Heart right ventricle (tissue), 16 donors: ENCODE measurements around the gene NPAS1. TPM values are rescaled to one million over a fixed set of nuclear protein-coding genes. Genes with fewer than 3 reads are reported as not detected.

Experiments used
- ATAC-seq, 8 donors: fragments of 200-7000 bp; cut with Tn5 transposase; one replicate each; pipeline ENCODE4 v1.9.1; 2020; ENCODE audit warnings: mild to moderate bottlenecking in 8 of 8, moderate library complexity in 8 of 8, moderate number of reproducible peaks in 1 of 8
- DNase-seq, 2 donors: peaks; one replicate each; pipeline ENCODE4 v3.0.0-alpha.2; 2020
- H3K27ac ChIP-seq, 10 donors: fragments of 200-600 bp; sonication (generic) in 2 of 10; one replicate each; pipeline versions ENCODE4 v1.5.0 to v1.8.0; 2020 to 2022; ENCODE audit warnings: mild to moderate bottlenecking in 3 of 10
- H3K27me3 ChIP-seq, 7 donors: fragments of 200-600 bp; one replicate each; pipeline ENCODE4 v1.8.0; 2021 to 2022; ENCODE audit warnings: mild to moderate bottlenecking in 2 of 7
- H3K36me3 ChIP-seq, 9 donors: fragments of 200-600 bp; sonication (generic) in 1 of 9; one replicate each; pipeline versions ENCODE4 v1.5.0 to v1.8.0; 2020 to 2022; ENCODE audit warnings: mild to moderate bottlenecking in 2 of 9
- H3K4me1 ChIP-seq, 9 donors: fragments of 200-600 bp; sonication (generic) in 1 of 9; one replicate each; pipeline versions ENCODE4 v1.5.0 to v1.8.0; 2020 to 2022; ENCODE audit warnings: mild to moderate bottlenecking in 4 of 9
- H3K4me3 ChIP-seq, 10 donors: fragments of 200-600 bp; sonication (generic) in 2 of 10; one replicate each; pipeline versions ENCODE4 v1.5.0 to v1.8.0; 2020 to 2022; ENCODE audit warnings: mild to moderate bottlenecking in 7 of 10, moderate library complexity in 2 of 10
- H3K9me3 ChIP-seq, 11 donors: fragments of 200-600 bp in 10 of 11; sonication (generic) in 2 of 11; one replicate each; pipeline versions ENCODE4 v1.5.0 to v1.8.0; 2013 to 2022; ENCODE audit warnings: mild to moderate bottlenecking in 2 of 11, control low read depth in 1 of 11, moderate library complexity in 1 of 11
- CTCF ChIP-seq, 9 donors: fragments of 200-600 bp; sonication (generic) in 2 of 9; IDR thresholded peaks; one replicate each; pipeline versions ENCODE4 v1.5.0 to v1.8.0; 2021 to 2022; ENCODE audit warnings: antibody characterized with exemption in 9 of 9, mild to moderate bottlenecking in 5 of 9, moderate library complexity in 1 of 9
- WGBS, 2 donors: extraction: QIAGEN DNeasy Blood & Tissue Kit; methylation state at CpG; one replicate each; pipeline ENCODE4 v1.1.7; 2013; ENCODE audit warnings: inconsistent platforms in 1 of 2; 5-methylcytosine and 5-hydroxymethylcytosine counted together
- intact Hi-C, 10 donors: fragments of 100-400 bp; cut with DNase I; formaldehyde crosslinking; loops; one replicate each; pipeline versions ENCODE4 v1.11.1 to v1.14.2; 2022
- polyA plus RNA-seq, 2 donors: library from polyadenylated mRNA; stranded (reverse); fragments of 200-250 nt; gene quantifications; one replicate each; pipeline ENCODE4 v1.2.3, GENCODE V29; 2013
- total RNA-seq, 10 donors: library from RNA; stranded (reverse); fragmentation: NEBNext Ultra II Directional in 3 of 10; extraction: Animal tissue kit (Norgen Biotek cat#: 25700) in 3 of 10; gene quantifications; one replicate each; pipeline versions ENCODE4 v1.2.1 to v1.2.4, GENCODE V29; 2021 to 2023
- donor health status: Arrhythmogenic right ventricular cardiomyopathy.
- donor health status: ischemic (EF 13 %, LVEDD 7.1; RV severe dilation, severe dysfunction).
- donor health status: healthy with polysubstance abuse.
- donor health status: DM: no; HTN: yes; CAD: no.
- donor health status: DM: no; HTN: no; CAD: no.
- donor health status: ischemic (EF 25% LVEDD 6.9; RV normal size, moderate dysfunction).
- donor health status: ischemic (EF 25% LVEDD 5.7; RV mildly dilated, moderate dysfunction).
- donor health status: healthy.
- donor health status: DM: yes; HTN: yes; CAD: no.
- donor health status: Ischemic cardiomyopathy.
- donor health status: ischemic (EF 35%, LVEDD 5.7; RV mildly dilated, moderate dysfunction).
- donor health status: nonischemic (EF 11% LVEDD 7.7; RV severe dilation, severe dysfunction).
- donor health status: DM: yes; HTN: yes; CAD: no.
- donor health status: PGD.
- donor health status: ischemic (EF 29% LVEDD 5.4; RV normal size, mild dysfunction).
- donor health status: nonischemic (EF 23%, LVEDD 6.1; RV moderate dilation, normal function).

The NPAS1 gene
- total and polyA plus RNA-seq, 12 donors, result 0.17 to 1.3 (median 0.40) TPM; not detected in 2

GRCh38 chr19:47093254-47093653 is 73.6 kb downstream of the NPAS1 start:
- DNase-seq (no peak), ATAC-seq (no peak)
- Histone ChIP-seq H3K9me3 (no peaks in the 10 kb centered on the region), H3K36me3 (peaks cover 0 to 67% (median 45%) of the 10 kb centered on the region in 9 donors), H3K27me3 (no peaks in the 10 kb centered on the region), H3K4me3 (no peak overlapping the region), H3K4me1 (peaks cover 16 to 44% (median 42%) of the 10 kb centered on the region in 9 donors), H3K27ac (peak overlapping the region in 2 of 10 donors; percentile 32 to 82)
- TF ChIP-seq CTCF (IDR thresholded peaks at IDR 0.05), result no peak
- WGBS, 2 donors, result 81 to 85% methylated on average over 5 of the region's 5 CpGs
- intact Hi-C loops, result no loop called here

DNA sequence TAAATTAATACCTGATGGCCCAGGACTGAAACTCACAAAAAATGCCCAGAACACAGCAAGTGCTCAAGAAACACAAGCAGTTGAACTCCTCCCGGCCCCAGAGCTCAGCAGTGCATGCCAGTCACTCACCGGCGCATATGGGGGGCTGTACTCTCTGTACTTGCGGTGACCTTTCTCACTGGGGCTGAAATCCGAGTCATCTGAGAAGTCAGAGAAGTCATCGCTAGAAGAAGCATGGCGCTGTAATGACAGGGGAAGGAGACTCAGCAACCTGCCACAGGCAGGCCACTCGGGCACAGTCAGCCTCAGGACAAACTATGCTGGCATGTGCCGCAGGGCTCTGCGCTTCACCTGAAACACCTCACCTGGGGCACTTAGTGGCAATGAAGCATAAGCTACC is 74.2 kb downstream of the NPAS1 start:
- Histone ChIP-seq H3K4me1 (peaks cover 16 to 50% (median 44%) of the 10 kb centered on the region in 9 donors), H3K9me3 (no peaks in the 10 kb centered on the region), H3K27me3 (no peaks in the 10 kb centered on the region), H3K27ac (peak overlapping the region in 2 of 10 donors; percentile 32 to 82), H3K36me3 (peaks cover 0 to 61% (median 41%) of the 10 kb centered on the region in 9 donors), H3K4me3 (no peak overlapping the region)
- intact Hi-C loops, result no loop called here
- no peak for TF ChIP-seq CTCF (IDR thresholded peaks at IDR 0.05)
- WGBS, 2 donors, result 85 to 86% methylated on average over 10 of the region's 10 CpGs
- ATAC-seq, result no peak
- no peak for DNase-seq

DNA sequence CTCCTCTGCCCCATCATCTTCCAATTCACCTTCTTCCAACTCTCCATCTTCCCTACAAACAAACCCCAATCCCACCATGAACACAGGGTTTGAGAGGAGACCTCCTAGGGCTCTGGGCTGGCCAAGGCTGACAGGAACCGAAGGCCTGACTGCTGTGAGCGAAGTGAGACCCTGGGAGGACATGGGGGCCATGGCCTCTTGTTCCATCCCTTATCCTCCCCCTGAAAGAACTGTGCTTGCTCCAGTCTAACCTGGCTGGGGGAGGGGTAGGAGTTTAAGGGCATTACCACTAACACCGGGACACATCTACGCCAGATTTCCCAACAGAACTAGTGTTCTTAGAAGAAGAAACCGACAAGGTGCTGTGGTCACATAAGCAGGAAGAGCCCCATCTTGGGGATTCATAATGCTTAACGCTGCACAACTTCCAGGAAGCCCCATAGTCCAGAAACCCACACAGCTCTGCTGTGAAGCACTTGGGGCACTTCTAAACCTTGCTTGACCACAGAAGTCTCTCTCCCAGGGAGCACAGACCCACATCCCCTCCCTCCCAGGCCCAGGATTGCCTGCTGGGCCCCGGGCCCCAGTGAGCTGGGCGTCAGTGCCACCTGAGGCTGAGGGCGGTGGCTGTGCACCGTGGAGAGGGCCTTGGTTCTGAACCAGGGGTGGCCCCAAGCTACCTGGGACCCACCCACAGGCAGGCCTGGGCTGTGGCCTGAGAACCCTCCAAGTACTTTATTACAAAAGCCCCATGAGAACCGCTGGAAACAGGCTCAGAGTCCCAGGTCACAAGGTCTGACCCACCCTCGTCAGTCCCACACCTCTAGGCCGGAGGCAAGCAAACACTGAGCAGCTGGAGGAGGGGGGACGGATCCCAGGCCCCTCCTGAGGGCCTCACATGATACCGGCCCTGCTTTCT is 75.2 kb downstream of the NPAS1 start:
- Histone ChIP-seq H3K4me3 (no peak overlapping the region), H3K27ac (peak overlapping the region in 7 of 10 donors; percentile 29 to 82 (median 67)), H3K27me3 (no peaks in the 10 kb centered on the region), H3K36me3 (peaks cover 0 to 52% (median 31%) of the 10 kb centered on the region in 9 donors), H3K9me3 (no peaks in the 10 kb centered on the region), H3K4me1 (peaks cover 16 to 60% (median 51%) of the 10 kb centered on the region in 9 donors)
- no peak for TF ChIP-seq CTCF (IDR thresholded peaks at IDR 0.05)
- intact Hi-C loops, result no loop called here
- ATAC-seq (no peak), DNase-seq (no peak)
- 77 to 81% methylated on average over 15 of the region's 15 CpGs for WGBS, 2 donors

Other genes starting within 250 kb of the NPAS1 start
- gene SLC1A5, start 231.2 kb upstream of the NPAS1 start, total RNA-seq, result 10 to 100 TPM in 2 of 10 donors, 1 to 10 TPM in 8; 3.2 to 17.7 (median 5.3) TPM
- gene SLC1A5, start 231.2 kb upstream of the NPAS1 start, polyA plus RNA-seq, result 10 to 100 TPM in 1 of 2 donors, 1 to 10 TPM in 1; 6.3 to 30.5 TPM
- 100 to 1,000 TPM in 2 of 10 donors, 10 to 100 TPM in 8; 68.7 to 123 (median 79.0) TPM for gene AP2S1, start 169.0 kb upstream of the NPAS1 start, total RNA-seq
- gene AP2S1, start 169.0 kb upstream of the NPAS1 start, polyA plus RNA-seq, result 100 to 1,000 TPM in 1 of 2 donors, 10 to 100 TPM in 1; 96.9 to 192 TPM
- 10 to 100 TPM; 69.1 to 96.5 (median 74.0) TPM for gene ARHGAP35, start 158.8 kb upstream of the NPAS1 start, total RNA-seq
- 10 to 100 TPM; 20.8 to 23.3 TPM for gene ARHGAP35, start 158.8 kb upstream of the NPAS1 start, polyA plus RNA-seq
- 10 to 100 TPM; 17.9 to 34.1 (median 23.7) TPM for gene TMEM160, start 28.8 kb downstream of the NPAS1 start, total RNA-seq
- 10 to 100 TPM; 15.4 to 83.8 TPM for gene TMEM160, start 28.8 kb downstream of the NPAS1 start, polyA plus RNA-seq
- gene ZC3H4, start 93.9 kb downstream of the NPAS1 start, total RNA-seq, result 10 to 100 TPM; 19.5 to 32.8 (median 26.1) TPM
- gene ZC3H4, start 93.9 kb downstream of the NPAS1 start, polyA plus RNA-seq, result 10 to 100 TPM in 1 of 2 donors, 1 to 10 TPM in 1; 4.5 to 13.8 TPM
- gene SAE1, start 111.0 kb downstream of the NPAS1 start, total RNA-seq, result 10 to 100 TPM; 32.5 to 53.3 (median 45.5) TPM
- gene SAE1, start 111.0 kb downstream of the NPAS1 start, polyA plus RNA-seq, result 10 to 100 TPM; 11.9 to 60.2 TPM
- 1 to 10 TPM; 2.4 to 5.5 (median 3.5) TPM for gene BBC3, start 211.4 kb downstream of the NPAS1 start, total RNA-seq
- 1 to 10 TPM; 4.1 to 6.0 TPM for gene BBC3, start 211.4 kb downstream of the NPAS1 start, polyA plus RNA-seq
- 10 to 100 TPM; 14.2 to 28.7 (median 17.4) TPM for gene CCDC9, start 236.7 kb downstream of the NPAS1 start, total RNA-seq
- gene CCDC9, start 236.7 kb downstream of the NPAS1 start, polyA plus RNA-seq, result 10 to 100 TPM; 15.8 to 31.1 TPM